GM18951 (cell line): Measurements from ENCODE around the gene EPHA6.

Experiments used
- POLR2A ChIP-seq: IDR thresholded peaks from 4 replicates; pipeline ENCODE4 v1.6.1; 2011; ENCODE audit warnings: mild to moderate bottlenecking; ENCODE audit not compliant: insufficient read length, insufficient read depth; ENCODE audit errors: extremely low read depth
- in situ Hi-C: fragments of 300-500 bp; cut with MboI; formaldehyde crosslinking; loops from one replicate; pipeline ENCODE4 v1.12.0; 2022; ENCODE audit warnings: low sequenced_read_pairs, mixed read lengths, inconsistent platforms; ENCODE audit not compliant: unreplicated experiment

The EPHA6 gene

DNA sequence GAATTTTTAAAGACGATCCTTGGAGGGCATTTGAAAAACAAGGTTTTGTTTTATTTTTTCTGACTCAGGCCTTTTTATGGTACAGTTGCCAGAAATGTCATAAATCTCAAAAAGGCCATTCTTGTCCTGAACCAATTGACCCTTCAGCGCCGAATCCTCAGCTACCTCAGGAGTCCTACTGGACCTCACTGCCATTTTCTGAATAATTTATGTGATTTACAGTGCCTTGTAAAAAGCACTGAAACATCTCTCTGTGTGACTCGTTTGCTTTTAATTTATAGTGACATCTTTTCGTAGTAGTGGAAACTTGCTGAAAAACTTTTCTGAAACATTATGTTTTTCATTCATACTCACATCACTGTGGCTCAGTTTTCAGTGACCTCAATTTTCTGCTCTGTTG lies 878.0 kb downstream of the EPHA6 start:
- no peak for TF ChIP-seq POLR2A
- in situ Hi-C loops: no loop called here

GRCh38 chr3:97692831-97693230 lies 878.4 kb downstream of the EPHA6 start:
- in situ Hi-C loops: no loop called here

GRCh38 chr3:97694876-97695275 lies 880.5 kb downstream of the EPHA6 start:
- in situ Hi-C loops: no loop called here
- no peak for TF ChIP-seq POLR2A

More at GRCh38 chr3:97692831-97693230, 878.4 kb downstream of the EPHA6 start:
- TF ChIP-seq POLR2A: no peak

DNA sequence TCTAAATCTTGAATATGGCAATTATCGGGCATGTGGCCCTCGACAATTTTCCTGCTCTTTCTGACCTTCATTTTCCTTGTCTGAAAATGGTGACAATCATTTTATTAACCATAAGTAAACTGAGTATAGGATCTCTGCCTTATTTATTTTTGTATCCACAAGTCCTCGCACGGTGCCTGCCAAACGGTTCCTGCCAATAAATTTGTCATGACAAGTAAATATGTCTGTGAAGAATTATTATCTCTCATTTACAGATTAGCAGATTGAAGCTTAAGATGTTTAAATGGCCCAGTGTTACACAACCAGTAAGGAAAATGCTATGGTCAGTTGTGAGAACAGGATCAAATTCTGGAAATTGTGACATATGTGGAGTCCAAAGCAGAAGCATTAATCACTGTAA lies 884.3 kb downstream of the EPHA6 start:
- in situ Hi-C loops: no loop called here
- no peak for TF ChIP-seq POLR2A

DNA sequence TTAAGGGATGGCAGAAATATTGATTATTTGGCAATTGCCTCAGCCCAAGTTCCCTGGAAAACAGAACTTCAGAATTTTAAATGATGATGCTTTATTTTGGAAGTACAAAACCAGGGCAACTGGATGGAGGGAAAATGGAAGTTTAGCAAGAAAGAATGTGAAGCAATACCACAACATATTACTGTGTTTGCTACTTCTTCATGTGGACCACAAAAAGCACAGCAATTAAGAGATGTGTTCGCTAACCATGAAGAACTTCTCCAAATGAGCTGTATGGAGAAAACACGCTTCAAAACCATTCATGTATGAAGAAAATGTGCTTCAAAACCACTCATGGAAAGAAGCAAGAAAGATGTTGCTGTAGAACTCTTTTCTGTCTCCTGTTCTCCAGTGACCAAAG lies 885.5 kb downstream of the EPHA6 start:
- TF ChIP-seq POLR2A: no peak
- in situ Hi-C loops: no loop called here

DNA sequence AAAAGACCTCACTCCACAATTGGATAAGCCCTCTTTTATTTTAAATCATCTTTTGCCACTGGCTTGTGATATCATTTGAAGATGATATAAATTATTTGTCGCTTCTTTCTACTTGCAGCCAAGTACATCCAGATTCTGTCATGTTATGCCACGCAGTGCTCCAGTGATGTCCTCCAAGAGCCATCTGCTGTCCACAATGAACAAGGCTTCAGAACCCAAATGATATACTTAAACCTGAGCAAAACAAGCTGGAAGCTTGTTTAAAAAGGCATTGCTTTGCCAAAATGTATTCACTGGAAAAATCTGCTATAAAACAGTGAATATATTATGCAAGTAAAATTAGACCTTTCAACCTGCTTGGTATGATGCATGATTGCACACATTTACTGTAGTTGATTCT lies 891.4 kb downstream of the EPHA6 start:
- in situ Hi-C loops: no loop called here
- no peak for TF ChIP-seq POLR2A

DNA sequence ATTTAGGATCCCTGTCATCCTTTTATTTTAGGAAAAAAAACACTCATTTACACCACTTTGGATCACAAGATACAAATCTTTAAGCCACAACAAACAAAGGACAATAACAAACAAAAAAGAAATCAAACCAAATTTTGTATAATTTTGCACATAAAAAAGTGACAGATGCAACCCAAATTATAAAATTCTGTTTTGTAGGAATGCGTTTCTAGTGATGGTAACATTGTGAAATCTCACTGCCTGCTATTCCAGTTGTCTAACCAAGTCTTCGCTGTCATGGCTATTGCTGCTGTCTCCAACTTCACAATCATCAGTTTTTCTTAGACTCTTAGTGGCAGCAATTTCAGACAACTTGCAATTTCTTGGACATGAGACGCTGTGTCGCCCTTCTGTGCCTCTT lies 891.8 kb downstream of the EPHA6 start:
- in situ Hi-C loops: no loop called here
- TF ChIP-seq POLR2A: no peak

DNA sequence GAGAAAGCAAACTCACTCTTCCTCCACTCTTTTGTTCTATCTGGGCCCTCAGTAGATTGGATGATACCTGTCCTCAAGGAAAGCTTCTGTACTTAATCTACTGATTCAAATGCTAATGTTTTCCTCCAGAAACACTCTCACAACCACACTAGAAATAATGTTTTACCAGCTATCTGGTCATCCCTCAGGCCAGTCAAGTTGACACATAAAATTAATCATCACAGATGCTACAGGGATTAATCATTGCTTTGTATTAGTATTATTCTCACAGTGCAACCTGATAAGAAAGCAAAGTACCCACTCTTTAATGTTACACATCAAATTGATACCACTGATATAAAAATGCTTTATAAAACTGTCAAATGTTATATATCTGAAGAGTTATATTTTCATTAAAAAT lies 897.3 kb downstream of the EPHA6 start:
- in situ Hi-C loops: no loop called here
- TF ChIP-seq POLR2A: no peak

DNA sequence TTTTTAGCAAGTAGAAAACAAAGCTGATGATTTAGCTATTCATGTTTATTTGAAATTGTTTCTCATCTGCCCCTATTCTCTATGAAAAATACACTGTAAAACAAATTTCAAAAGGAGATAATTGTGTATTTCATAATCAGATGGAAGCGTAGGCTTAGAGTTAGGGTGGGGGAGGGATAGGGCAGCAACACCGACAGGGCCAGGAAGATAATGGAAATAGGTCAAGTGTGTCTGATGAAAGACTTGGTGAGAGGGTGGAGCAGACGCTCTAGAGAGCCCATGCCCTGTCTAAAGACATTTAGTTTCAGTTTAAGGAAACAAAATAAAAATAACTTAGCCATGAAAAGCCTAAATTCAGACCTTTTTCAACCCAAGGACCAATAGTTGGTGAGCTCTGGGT lies 898.5 kb downstream of the EPHA6 start:
- in situ Hi-C loops: no loop called here
- TF ChIP-seq POLR2A: no peak

- in situ Hi-C loops: no loop called here
- no peak for TF ChIP-seq POLR2A
These were observed 899.2 kb downstream of the EPHA6 start for GRCh38 chr3:97713634-97714033.

DNA sequence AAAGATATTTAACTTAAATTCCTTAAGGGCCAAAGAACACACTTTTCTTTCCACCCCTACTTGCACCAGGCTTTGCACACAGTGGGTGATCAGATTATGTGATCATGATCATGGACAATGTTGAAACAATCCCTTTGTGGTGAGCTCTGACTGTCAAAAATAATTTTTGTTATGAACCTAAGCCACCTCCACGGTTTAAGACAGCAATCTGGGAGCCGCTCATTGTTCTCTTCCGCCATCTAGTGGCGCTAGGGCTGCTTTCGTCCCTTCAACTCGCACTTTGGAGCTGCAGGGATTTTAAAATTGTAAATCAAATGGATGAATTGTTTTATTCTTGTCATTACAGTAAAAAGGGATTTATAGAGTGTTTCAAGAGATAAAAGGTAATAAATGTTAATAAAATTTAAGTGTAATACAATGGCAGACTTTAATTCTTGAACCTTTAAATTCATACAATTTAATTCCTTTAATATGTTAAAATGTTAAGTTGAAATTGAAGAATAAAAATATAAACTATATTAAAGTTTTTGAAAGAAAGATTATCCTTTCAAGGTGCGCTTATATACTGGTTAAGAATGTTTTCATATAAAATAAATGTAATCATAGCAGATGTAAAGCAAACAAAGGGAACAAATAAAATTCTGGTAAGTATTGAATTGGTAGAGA lies 904.9 kb downstream of the EPHA6 start:
- no peak for TF ChIP-seq POLR2A
- in situ Hi-C loops: no loop called here

- TF ChIP-seq POLR2A: no peak
- in situ Hi-C loops: no loop called here
These were observed 906.0 kb downstream of the EPHA6 start for GRCh38 chr3:97720417-97720816.

- in situ Hi-C loops: no loop called here
- TF ChIP-seq POLR2A: no peak
These were observed 907.1 kb downstream of the EPHA6 start for GRCh38 chr3:97721446-97721845.

- in situ Hi-C loops: no loop called here
- no peak for TF ChIP-seq POLR2A
These were observed 922.5 kb downstream of the EPHA6 start for GRCh38 chr3:97736928-97737327.

GRCh38 chr3:97738761-97739160 lies 924.4 kb downstream of the EPHA6 start:
- in situ Hi-C loops: no loop called here
- TF ChIP-seq POLR2A: no peak
